Osteocyte (in vitro differentiated cells): Measurements from ENCODE around the gene UBTD1. TPM values are rescaled to one million over a fixed set of nuclear protein-coding genes. Genes with fewer than 3 reads are reported as not detected.

Source experiments
- DNase-seq: peaks from one replicate; pipeline ENCODE4 v3.0.0; 2021; ENCODE audit warnings: mixed read lengths; ENCODE audit not compliant: unreplicated experiment; ENCODE audit errors: extremely low spot score
- H3K27ac Mint-ChIP-seq: one replicate; pipeline ENCODE4 v1.8.0; 2021; ENCODE audit warnings: mild to moderate bottlenecking, mixed read lengths; ENCODE audit not compliant: unreplicated experiment
- H3K27me3 Mint-ChIP-seq: one replicate; pipeline ENCODE4 v1.8.0; 2021; ENCODE audit warnings: mixed read lengths; ENCODE audit not compliant: unreplicated experiment
- H3K36me3 Mint-ChIP-seq: one replicate; pipeline ENCODE4 v1.8.0; 2021; ENCODE audit warnings: mixed read lengths; ENCODE audit not compliant: unreplicated experiment
- H3K4me1 Mint-ChIP-seq: one replicate; pipeline ENCODE4 v1.8.0; 2021; ENCODE audit warnings: mixed read lengths; ENCODE audit not compliant: unreplicated experiment
- H3K4me3 Mint-ChIP-seq: one replicate; pipeline ENCODE4 v1.8.0; 2021; ENCODE audit warnings: mild to moderate bottlenecking, moderate library complexity, mixed read lengths; ENCODE audit not compliant: unreplicated experiment
- H3K9me3 Mint-ChIP-seq: one replicate; pipeline ENCODE4 v1.8.0; 2021; ENCODE audit warnings: mixed read lengths; ENCODE audit not compliant: unreplicated experiment
- CTCF ChIP-seq: fragments of 200-600 bp; sonication (generic); IDR thresholded peaks from 2 replicates; pipeline ENCODE4 v1.5.0; 2021; ENCODE audit warnings: antibody characterized with exemption, mild to moderate bottlenecking, moderate library complexity
- total RNA-seq: library from RNA; stranded (reverse); gene quantifications from 2 replicates; pipeline ENCODE4 v1.2.1, GENCODE V29; 2021

Gene UBTD1
- total RNA-seq, 1 donor from 2014 or later = 25.6 TPM

- no peaks in the 10 kb centered on the region for H3K9me3 Mint-ChIP-seq
- peaks cover 19% of the 10 kb centered on the region for H3K4me1 Mint-ChIP-seq
- H3K27ac Mint-ChIP-seq = no peak overlapping the region
- TF ChIP-seq CTCF = no peak
- no peak overlapping the region for H3K4me3 Mint-ChIP-seq
- DNase-seq = no peak
- H3K27me3 Mint-ChIP-seq = no peaks in the 10 kb centered on the region
- no peaks in the 10 kb centered on the region for H3K36me3 Mint-ChIP-seq
These were observed 82.0 kb downstream of the UBTD1 start for GRCh38 chr10:97580421-97581367.

GRCh38 chr10:97582169-97582568 is 83.4 kb downstream of the UBTD1 start:
- no peak for TF ChIP-seq CTCF
- no peak overlapping the region for H3K27ac Mint-ChIP-seq
- no peak overlapping the region for H3K4me3 Mint-ChIP-seq
- no peaks in the 10 kb centered on the region for H3K9me3 Mint-ChIP-seq
- H3K27me3 Mint-ChIP-seq = no peaks in the 10 kb centered on the region
- DNase-seq = no peak
- H3K4me1 Mint-ChIP-seq = peaks cover 14% of the 10 kb centered on the region
- H3K36me3 Mint-ChIP-seq = no peaks in the 10 kb centered on the region

GRCh38 chr10:97583476-97583875 is 84.8 kb downstream of the UBTD1 start:
- Mint-ChIP-seq H3K27me3 (no peaks in the 10 kb centered on the region), H3K9me3 (no peaks in the 10 kb centered on the region), H3K4me1 (peaks cover 14% of the 10 kb centered on the region), H3K36me3 (no peaks in the 10 kb centered on the region), H3K4me3 (no peak overlapping the region), H3K27ac (no peak overlapping the region)
- no peak for TF ChIP-seq CTCF
- DNase-seq = no peak

GRCh38 chr10:97584060-97584797 is 85.5 kb downstream of the UBTD1 start, which contains the start of gene HOGA1:
Gene HOGA1 (plus strand): TSS chr10:97584389. CDS start chr10:97584704, 315 bp downstream.
- H3K9me3 Mint-ChIP-seq = no peaks in the 10 kb centered on the region
- no peak within 1 kb of the TSS for H3K27ac Mint-ChIP-seq
- TF ChIP-seq CTCF = no peak
- peaks cover 16% of the 10 kb centered on the region for H3K4me1 Mint-ChIP-seq
- H3K4me3 Mint-ChIP-seq = no peak within 1 kb of the TSS
- no peaks in the 10 kb centered on the region for H3K27me3 Mint-ChIP-seq
- no peaks in the 10 kb centered on the region for H3K36me3 Mint-ChIP-seq
- no peak for DNase-seq
